Activated CD4-positive, alpha-beta T cell treated with anti-CD3 and anti-CD28 coated beads for 48 hours (primary cell): ENCODE data around the gene ARAP2.

ENCODE experiments used
- DNase-seq: peaks from one replicate; pipeline ENCODE4 v3.0.0-alpha.2; 2020

The ARAP2 gene

DNA sequence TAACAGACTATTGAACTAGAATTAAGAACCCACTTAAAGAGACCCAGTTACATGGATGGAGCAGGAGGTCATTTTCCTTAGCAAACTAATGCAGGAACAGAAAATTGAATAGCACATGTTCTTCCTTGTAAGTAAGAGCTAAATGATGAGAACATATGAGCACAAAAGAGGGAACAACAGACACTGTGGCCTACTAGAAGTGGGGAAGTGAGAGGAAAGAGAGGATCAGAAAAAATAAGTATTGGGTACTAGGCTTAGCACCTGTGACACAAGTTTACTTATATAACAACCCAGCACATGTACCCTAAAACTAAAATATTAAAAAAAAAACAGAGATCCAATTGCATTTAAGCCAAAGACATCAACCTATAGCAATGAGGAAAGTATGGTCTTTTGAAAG, 26.2 kb downstream of the ARAP2 start:
- no peak for DNase-seq

DNA sequence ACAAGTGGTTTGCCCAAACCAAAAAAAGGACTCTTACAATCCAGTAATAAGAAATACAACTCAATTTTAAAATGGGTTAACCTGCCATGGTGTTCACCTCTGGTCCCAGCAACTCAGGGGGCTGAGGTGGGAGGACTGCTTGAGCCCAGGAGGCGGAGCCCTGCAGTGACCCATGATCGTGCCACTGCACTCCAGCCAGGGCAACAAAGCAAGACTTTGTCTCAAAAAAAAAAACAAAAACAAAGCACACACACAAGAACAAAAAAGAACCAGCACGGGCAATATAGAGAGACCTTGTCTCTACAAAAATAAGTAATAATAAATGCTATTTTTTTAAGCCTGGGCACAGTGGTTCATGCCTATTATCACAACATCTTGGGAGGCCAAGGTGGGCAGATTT, 28.7 kb downstream of the ARAP2 start:
- DNase-seq, result no peak

DNA sequence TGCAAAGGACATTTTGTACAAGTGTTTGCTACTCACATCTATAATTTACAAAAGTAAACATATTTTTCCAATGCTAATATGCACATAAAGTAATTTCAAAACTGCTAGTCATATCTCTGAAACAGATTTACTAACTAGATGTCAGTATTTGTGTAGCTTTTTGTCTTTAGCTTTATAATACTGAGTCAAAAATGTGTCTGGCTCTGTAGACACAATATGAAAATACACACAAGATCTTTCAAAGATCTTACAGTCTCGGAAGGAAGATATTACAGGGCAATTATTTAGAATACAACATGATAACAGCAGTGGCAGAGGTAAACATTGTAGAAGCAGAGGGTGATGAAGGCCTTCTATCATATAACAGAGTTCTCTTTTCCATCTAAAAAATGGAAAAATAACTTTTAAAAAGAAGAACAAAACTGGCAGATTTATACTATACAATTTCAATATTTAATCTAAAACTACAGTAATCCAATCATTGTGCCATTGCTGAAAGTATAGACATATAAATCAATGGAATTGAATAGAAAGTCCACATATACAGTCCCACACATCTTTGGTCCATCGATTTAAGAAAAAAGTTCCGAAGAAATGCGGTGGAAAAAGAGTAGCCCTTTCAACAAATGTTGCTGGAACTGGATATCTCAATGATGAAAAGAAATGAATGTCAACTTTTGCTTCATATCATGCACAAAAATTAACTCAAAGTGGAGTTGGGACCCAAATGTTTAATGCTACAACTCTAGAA, 29.4 kb downstream of the ARAP2 start:
- no peak for DNase-seq

DNA sequence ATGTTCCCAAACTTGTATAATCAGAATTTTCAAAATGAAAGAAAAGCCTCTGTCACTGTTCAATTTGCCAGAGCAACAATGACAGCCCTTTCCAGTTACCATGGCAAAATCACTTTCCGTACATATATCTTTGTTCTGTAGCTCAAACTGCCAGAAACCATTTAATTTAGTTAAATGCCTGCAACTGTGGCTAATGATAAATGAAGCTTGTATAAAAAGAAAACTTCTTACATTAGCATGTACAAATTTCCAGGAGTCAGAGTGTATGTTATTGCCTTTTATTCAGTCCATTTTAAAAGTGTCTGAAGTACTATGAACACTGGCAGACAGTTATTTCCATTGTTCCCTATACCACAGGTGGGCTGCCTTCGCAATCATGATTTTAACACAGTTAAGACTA, 30.3 kb downstream of the ARAP2 start:
- no peak for DNase-seq

DNA sequence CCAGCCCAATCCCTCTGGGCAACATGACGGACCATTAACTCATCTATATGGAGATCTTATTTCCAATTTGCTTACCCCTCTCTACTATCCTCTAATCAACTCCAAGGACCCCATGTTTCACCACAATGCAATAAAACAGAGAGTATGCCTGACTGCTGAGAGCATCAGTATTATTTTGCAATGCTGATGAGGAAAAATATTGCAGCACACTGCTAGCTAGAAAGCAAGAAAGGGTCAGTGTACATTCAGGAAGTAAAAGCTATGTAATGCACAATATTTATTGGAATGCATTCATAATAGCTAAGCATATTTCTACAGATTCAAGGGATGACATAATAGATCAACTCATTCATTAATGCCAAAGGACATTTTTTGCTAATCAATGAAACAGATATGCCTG, 33.2 kb downstream of the ARAP2 start:
- no peak for DNase-seq

DNA sequence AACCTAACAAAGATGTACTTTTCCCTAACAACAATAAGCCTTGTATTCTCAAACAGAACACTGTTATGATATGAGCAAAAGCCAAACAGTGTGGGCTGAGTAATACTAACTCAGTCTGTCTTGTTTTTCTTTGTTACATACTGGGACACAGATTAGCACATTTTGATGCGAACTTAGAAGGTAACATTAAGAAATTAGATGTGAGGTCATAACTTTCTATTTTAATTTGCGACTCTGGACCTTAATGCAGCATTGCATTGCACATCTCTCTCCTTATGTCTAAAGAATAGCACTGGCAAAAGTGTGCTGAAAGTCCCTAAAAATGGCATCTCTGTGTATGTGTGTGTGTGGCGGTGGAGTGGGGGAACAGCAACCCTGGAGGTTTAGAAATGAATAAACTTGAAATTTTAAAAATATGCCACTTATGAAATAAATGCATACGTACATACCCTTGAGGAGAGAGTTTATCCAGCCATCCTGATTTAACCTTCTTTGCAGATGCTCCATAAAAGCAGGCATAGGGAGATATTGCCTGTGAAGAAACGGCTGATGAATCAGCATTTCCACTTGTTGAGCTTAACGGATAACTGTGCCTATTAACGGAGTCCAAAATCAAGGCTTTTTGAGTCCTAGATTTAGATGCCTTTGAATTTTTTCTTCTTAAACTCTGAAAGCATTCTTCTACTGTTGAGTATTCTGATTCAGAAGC, 34.2 kb downstream of the ARAP2 start:
- DNase-seq, result no peak

DNA sequence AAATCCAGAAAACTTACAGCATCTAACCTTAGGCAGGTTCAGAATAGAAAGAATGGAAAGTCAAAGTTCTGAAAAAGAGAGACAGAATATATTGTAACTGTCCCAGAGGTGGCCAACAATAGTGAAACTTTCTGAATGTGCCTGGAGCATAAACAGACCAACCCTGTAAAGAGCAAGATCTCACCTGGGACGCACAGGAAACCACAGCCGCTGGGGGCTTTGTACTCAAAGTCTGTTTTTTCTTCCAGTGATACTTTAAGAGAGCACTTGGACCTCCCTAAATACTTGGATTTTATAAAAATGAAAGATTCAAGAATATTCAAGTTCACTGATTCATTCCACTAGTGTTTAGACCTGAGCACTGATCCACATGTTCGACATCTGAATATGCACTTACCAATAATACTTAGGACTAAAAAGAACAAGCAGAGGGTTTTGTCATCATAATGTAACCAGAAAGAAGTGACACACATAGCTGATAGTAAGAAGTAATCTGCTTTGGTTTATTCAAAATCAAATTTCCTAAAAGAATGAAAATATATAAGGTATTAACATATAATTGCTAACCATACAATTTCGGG, 35.3 kb downstream of the ARAP2 start:
- peak; percentile 21 for DNase-seq

DNA sequence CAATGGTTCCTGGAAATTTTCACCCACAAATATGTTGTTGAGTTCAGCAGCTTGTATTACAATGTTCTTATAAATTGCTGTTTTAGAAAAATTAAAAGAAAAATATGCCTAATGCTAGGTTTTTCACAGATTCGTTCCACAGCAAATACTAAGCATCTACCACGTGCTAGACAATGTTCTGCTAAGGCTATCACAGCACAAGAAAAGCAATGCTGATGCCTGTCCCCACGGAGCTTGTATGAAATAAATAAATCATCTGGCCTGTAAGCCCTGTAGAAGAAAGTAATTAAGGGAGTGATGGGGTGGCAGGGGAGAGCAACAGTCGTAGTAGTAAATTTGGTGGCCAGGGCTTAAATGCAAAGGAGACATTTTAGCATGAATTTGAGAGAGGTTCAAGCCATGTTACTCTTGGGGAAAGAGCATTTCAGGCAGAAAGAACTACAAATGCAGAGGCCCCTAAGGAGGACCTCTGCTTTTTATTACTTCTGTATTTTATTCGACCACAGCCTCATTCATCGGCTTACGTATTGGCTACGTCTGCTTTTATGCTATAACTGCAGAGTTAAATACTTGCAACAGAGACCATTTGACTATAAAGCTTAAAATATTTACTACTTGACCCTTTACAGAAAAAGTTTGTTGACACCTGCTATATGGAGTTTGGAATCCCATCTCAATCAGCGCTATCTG, 36.3 kb downstream of the ARAP2 start:
- DNase-seq, result no peak

DNA sequence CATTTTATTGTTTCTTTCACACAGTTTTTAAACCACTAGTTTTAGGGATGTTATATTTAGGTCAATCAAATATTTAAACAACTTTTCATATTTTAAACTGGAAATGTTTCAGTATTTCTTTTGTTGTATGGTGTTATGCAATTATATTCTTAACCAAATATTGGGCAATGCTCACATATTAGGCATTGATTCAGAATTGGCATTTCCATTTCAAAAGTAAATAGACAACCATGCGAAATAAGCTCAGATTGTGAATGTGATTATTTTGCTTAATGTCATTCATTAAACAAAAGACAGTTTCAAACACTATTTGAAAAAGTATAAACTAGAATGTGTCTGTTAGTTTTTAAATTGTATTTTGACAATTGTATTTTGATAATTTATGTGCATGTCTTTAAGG, 36.9 kb downstream of the ARAP2 start:
- DNase-seq, result no peak

DNA sequence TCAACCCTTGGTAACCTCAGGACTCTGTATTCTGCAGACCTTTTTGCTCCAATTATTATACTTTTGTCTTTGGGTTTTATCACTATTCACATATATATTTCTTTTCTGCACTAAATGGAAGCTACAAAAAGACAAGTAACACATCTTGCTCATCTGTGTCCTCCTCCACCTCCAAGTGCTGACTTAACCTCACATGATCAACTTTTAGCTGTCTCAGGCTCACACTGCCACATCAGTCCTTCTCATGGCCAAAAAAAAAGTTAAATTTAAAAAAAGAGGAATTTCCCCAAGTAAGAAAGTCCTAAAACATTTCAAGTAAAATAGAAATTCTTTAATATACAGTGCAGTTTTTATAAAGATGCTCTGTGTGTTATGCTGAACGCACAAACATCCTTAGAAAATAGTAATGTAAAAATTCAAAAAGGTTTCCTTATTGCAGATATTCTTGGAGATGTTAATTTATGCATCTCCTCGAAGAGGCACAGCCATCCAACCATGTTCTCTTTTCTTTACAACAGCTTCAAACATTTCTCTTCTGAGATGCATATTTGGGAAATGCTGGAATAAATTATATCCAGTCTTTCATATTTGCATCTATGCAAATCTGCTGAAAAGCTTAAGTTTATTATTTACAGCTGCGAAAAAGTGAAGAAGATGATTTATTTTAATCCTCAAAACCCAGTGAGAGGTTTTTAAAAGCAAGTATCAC, 37.6 kb downstream of the ARAP2 start:
- DNase-seq, result no peak

DNA sequence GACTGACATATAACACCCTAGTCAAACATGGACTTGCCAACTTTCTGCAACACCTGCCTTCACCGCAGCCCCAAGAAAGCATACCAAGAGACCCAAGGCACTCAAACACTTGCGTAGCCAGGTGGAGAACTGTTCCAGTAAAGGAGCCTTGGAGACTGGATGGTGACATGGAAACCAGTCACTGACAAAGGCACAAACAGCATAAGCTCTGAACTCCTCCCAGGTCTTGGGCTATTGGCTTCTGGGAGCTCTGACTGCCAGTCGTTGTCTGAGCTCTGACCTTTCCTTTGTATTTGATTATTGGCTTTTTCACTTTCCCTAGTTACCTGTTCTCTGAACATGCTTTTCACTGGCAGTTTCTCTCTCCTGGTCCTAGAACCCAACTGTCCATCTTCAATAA, 38.3 kb downstream of the ARAP2 start:
- no peak for DNase-seq

DNA sequence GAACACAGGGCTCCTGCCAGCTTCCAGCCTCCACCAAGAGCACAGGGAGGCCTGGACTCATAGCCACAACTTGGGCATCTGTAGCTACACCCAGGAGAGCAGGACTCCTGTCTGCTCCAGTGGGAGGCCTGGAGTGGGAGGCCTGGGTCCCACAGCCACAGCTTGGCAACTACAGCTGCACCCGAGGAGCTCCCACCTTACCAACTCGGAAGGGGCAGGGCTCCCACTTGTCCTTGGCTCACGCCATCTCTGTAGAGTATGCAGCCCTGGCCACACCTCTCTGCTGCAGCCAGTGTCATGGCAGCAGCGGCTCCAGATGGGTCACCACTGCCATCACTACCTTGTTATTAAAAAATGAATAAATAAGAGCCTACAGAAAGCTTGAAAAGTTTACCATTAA, 45.5 kb downstream of the ARAP2 start:
- DNase-seq, result no peak

DNA sequence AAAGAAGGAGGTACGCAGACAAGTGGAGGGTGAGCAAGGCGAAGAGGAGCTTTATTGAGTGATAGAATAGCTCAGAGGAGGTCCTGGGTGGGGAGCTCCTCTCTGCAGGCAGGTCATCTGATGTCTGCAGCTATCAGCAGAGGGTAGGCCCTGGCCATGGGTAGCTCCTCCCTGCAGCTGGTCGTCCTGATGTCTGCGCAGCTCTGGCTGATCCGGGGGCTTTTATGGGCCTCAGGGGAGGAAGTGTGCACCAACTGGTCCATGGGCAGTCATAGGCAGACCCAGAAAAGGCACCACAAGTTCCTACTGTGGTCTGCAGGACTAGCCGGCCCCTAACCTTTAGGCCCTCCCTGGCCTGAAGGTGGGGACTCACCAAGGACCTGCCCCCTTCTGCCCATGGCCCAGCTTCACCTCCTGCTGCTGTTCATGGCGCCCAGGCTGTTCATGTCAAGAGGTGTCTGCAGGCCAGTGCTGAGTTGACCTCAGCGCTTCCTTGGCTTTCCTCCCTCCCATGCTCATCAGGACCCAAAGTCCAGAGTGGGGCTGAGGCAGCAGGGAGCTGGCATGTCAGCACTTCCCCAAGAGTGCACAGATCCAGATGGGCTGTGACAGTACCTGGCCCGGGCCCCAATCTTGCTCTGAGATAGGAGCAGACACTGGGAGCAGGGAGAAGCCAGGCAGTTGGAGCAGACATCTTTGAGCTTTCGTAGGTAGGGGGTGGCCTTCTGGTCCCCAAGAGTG, 46.1 kb downstream of the ARAP2 start:
- no peak for DNase-seq

DNA sequence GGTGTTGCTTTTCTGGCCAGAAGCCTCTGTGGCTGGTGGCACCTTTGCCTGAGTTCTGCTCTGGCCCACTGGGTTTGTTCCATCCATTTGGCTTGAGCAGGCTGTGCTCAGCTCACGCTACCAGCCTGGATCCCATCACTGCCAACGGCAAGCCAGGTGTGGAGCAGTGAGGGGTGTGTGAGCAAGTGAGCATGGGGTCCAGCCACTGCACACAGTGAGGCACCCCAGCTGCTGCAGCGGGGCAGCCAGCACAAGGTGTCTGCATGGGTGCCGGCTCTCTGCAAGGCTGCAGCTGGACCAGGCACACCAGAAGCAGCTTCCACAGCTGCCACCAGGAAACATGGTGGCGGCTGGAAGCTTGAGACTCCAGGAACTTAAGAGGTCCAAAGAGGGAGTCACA, 46.8 kb downstream of the ARAP2 start:
- no peak for DNase-seq

DNA sequence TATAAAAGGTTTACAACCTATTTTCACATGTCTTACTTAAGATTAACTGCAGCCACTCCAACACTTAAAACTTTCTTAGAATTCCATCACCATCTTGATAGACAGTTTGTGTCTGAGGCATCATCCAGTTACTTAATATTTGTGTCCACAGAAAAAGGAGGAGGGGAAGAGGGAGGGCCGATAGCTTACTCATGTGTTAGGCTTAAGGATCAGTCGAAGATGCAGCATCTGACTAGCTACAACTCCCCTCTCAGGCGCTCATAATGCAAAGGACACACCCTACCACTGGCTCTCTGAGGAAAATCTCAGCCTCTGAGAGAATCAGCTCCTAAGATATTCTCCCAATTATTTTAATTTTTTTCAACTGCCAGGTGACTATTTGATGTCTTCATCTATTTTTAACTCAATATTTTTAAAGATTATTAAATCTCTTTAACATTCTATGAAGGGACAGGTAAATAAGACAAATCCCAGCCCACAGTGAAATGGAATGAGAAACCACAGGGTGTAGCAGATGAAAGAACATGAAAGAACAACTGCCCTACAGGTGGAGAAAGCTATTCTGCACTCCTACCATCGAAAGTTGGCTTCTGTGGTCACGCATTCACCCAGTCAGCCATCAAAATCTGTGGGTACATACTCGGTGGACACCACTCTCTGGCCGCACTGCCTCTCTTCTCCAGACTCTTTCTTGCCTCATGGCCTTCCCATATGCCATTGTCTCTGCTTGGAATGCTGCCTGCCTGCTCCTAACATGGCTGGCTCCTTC, 48.0 kb downstream of the ARAP2 start:
- DNase-seq, result no peak

DNA sequence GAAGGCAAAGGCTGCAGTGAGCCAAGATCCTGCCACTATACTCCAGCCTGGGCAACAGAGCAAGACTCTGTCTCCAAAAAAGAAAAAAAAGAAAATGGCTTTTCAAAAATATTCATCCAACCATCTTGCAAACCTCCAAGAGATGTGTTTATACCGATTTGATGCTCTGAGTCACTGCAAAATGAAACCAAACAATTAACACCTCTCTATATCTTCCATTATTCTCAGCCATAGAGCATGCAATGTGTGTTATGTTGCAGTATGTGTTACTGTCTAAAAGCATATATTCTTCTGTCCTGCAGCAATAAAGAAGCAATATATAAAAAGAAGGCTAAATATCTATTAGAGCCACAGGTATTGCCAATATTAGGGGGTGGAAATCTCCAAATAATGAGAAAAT, 51.4 kb downstream of the ARAP2 start:
- no peak for DNase-seq

DNA sequence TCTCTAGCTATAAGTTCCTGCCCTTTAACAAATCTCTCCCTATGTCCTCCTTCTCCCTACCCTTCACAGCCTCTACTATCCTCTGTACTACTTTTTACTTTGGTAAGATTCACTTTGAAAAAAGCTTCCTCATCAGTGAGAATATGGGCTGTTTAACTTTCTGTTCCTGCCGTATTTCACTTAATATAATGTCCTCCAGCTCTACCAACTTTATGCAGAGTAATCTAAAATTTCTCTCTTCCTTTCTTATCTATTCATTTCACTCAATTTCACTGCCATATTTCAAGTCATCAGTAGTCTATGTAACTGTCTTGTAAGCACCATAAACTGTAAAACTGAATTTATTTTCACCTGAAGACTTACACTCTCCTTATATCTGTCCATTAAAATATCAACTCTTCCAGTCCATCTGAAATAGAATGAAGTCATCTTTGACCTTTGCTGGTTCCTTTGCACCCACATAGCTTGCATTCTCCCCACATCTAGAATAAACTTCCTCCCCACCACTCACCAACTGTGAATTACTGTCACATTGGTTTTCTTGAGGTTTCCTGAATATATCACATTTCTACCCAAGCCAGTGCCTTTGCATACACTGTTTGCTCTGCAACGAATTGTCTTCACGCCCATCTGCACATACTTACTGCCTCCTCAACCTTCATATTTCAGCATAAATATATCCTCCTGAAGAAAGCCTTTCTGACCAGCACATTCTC, 54.6 kb downstream of the ARAP2 start:
- no peak for DNase-seq

DNA sequence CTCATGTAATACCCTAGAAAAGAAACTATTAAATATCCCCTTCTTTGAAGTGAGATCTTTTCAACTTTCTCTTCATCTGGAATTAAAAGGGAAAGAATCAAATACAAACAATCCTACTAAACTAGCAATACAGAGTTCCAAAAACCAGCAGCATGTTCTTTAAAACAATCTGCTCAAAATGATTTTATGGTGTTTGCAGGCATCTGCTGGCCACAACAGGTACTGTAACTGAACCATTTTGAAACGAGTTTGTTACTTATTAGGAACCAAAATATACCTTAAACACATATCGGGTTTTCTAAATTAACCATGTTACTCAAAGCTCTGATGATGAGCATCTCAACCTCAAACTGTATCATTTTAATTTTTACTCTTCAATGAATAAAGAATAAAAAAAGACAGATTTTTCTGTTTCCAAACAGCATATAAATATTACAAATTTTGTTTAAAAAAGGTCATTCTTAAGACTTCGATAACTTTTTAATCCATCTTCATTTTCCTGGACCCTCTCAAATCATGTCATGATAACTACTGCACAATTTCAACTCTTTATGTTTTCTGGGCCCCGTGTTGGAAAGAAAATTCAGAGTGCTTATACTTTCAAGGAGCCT, 56.5 kb downstream of the ARAP2 start:
- no peak for DNase-seq

DNA sequence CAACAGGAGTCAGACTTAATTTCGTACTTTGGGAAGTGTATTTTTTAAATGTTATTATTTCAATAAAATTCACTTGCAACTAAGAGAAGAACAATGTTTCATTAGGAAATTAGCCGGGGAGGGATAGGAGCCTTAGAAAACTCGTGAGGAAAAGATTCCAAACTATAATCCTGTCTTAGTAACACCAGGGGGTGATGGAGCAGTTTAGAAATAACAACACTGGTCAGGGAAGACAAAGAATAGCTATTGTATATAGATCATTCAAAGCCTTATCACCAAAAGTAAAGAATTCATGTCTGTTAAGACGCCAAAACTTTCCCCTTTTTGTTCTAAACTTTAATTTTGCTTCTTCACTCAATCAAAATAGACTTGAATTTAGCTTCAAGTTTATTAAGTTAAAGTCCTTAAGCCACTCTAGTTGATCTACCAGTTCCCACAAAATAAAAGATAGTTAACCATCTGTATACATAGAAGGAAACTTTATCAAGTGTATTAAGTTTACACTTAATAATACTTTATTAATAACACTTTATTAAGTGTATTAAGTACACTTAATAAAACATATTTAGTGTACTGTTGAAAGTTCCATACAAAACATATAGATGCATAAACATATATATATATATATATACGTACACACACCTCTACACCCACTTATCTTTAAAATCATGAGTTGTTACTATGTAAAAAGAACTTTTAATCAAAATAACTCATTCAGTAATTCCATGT, 60.5 kb downstream of the ARAP2 start:
- no peak for DNase-seq

DNA sequence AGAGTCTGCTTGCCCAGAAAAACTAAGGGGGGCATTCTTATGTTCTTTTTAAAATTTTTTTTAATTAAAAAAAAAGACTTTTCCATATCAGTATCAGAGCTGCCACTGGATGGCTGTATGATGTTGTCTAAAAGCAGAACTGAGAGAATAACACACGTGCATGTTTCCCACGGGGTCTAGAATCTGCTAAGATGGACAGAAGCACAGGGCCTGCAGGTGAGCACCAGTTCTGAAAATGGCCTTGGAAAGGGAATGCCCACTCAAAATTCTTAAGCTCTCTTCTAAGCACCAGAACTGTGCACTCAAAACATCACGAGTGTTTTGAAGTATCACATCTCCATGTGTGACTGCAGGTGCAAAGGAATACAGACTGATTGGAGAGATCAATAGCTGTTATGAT, 61.1 kb downstream of the ARAP2 start:
- no peak for DNase-seq
